ENCODE measurements around the gene SLIT3.

DNA sequence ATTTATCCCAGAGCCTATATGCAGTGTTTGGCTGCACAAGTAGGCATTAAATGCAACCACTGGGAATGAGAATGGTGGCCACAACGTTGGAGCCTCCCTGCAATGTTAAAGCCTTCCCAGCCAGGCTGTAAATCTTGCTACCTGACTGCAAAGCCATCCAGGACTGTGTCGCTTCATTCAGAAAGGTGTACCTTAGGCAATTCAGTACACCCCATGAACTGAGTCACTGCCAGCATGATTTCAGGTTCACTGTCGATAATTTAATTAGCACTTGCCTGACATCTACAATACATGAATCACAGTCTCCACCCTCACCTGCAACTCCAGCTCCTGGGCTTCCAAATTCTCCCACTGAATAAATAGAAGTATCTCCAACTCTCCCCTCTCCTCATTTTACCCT, 108.4 kb downstream of the SLIT3 start:
- TF ChIP-seq, protein P1, sequence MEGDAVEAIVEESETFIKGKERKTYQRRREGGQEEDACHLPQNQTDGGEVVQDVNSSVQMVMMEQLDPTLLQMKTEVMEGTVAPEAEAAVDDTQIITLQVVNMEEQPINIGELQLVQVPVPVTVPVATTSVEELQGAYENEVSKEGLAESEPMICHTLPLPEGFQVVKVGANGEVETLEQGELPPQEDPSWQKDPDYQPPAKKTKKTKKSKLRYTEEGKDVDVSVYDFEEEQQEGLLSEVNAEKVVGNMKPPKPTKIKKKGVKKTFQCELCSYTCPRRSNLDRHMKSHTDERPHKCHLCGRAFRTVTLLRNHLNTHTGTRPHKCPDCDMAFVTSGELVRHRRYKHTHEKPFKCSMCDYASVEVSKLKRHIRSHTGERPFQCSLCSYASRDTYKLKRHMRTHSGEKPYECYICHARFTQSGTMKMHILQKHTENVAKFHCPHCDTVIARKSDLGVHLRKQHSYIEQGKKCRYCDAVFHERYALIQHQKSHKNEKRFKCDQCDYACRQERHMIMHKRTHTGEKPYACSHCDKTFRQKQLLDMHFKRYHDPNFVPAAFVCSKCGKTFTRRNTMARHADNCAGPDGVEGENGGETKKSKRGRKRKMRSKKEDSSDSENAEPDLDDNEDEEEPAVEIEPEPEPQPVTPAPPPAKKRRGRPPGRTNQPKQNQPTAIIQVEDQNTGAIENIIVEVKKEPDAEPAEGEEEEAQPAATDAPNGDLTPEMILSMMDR (IDR thresholded peaks at IDR 0.05): no peak
- no peak for TF ChIP-seq POLR2A (IDR thresholded peaks at IDR 0.05)

Measured in Peyer's patch (tissue), 4 donors.